ENCODE measurements around the gene DISP2.

The DISP2 gene

GRCh38 chr15:40342416-40343320 lies 15.4 kb upstream of the DISP2 start:
- DNase-seq (ENCODE audit: low read depth in 2 of 2, low spot score in 1 of 2), result no peak

DNA sequence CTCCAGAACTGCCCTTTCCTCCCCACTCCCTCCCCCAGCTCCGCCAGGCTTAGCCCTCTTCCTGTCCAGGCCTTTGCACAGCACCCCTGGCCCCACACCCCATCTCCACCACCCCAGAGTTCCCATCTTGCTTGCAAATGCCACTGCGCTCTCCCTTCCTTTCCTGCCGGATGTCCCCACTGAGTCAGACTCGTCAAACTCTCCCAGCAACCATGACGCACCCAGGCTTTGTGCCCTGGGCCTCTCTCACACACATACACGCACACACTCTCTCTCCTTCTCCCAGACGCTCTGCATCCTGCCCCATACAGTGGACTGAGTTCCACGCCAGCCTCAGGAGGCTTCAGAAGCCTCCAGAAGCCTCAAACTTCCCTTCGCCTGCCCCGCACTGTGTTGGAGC lies 14.5 kb upstream of the DISP2 start:
- no peak for DNase-seq (ENCODE audit: low read depth in 2 of 2, low spot score in 1 of 2)

DNA sequence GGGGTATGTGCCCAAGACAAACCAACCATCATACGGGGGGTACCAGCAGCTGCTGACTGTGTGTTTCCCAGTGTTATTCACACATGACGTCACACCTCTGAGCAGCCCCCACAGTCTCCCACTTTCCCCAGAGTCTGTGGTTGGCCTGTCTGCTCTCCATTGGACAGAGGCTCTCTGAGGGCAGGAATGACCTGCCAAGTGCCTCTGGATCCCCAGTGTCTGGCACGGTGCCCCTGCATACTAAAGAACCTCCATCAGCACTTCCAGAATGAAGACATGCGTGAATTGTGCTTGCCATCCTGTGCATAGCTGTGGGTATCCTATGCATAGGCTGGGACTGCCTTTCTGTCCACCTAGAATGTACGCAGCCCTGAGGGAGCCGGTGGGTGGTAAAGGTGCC lies 13.8 kb upstream of the DISP2 start:
- no peak for DNase-seq (ENCODE audit: low read depth in 2 of 2, low spot score in 1 of 2)

DNA sequence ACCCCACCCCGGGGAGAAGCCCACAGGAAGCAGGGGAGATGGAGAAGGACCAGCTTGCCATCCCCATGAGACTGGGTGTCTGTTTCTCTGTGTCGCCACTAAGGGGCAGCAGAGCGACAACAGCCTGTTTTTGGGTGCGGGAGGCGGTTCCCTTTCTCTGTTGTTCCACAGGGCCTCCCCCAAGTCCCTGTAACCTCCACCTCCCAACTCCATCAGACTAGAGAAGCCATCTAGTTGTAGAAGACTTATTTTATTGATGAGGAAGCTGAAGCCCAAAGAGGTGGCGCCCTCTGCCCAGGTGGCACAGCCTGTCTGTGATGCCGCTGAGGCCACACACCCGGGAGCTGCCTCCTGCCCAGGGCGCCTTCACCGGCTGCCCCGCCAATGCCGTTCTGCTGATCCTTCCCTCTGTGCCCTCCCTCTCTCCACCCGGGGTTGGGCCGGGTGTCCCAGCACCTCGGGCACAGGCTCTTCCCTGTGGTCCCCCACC lies 13.3 kb upstream of the DISP2 start:
- peak; percentile 44 to 48 for DNase-seq (ENCODE audit: low read depth in 2 of 2, low spot score in 1 of 2)

DNA sequence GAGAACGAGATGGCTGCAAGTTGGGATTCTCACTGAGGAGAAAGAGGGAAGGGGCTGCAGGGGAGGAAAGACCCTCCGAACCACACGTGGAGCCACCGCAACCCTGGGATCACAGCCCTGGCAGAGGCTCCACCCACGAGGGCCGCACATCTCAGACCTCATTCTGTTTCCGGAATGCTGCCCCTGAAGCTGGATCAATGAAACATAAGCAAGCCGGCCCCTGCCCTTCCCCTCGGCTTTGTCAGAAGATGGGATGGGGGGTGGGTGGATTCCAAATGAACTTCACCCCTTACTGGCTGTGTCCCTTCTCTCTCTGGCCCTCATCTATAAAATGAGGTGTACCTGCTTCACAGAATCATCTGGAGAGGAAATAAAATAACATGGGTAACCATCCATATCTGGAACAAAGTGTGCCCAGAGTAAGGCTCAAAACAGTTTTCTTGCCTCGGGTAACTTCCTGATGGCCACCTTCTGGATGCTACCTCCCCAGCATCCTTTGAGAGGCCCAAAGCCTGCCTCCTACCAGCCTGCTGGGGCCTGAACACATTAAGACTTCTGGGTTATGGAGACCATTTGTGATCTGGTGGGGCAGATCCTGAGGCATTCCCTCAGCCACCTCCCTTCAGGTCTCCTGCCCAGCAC lies 12.7 kb upstream of the DISP2 start:
- no peak for DNase-seq (ENCODE audit: low read depth in 2 of 2, low spot score in 1 of 2)

- DNase-seq (ENCODE audit: low read depth in 2 of 2, low spot score in 1 of 2), result no peak
Measured at GRCh38 chr15:40345867-40346578, 12.0 kb upstream of the DISP2 start.

GRCh38 chr15:40346579-40347558 lies 11.2 kb upstream of the DISP2 start:
- DNase-seq (ENCODE audit: low read depth in 2 of 2, low spot score in 1 of 2), result no peak

DNA sequence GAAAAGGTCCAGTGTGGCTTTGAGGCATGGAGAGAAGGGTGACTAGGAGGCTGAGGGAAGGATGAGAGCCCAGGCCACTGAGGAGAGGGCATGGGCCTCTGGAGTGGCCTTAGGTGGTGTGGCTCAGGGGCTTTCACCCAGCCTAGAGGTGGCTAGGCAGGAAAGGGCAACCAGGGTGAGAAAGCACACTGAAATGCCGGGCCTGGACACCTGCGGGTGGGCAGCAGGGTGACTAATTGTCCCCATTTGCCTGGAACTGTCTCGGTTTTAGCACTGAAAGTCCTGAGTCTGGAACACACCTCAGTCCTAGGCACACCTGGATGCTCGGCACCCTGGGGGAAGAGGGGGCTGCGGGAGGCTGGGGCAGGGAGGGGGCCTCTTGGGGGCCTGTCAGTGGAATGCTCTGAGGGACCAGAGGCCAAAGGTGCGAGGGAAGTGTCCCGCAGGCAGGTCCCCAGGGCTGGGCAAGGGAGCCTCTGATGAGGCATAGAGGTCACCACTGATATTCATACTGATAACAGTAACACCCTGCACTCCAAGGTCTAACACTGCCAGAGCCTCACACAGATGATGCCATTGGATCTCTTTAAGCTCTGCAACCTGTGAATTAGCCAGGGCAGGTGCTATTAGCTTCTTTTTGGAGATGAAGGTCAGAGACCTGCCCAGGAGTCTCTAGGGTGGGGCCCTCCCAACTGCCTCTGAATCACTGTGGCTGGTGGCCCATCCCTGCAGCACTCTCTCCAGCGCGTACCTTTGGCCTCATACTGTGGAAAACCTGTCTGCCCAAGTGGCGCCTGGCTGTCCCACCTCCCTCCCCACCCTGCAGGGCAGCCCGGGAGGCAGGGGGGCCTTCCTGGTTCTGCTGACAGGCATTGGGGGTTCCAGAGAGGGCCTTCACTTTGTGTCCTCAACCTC lies 10.2 kb upstream of the DISP2 start:
- no peak for DNase-seq (ENCODE audit: low read depth in 2 of 2, low spot score in 1 of 2)

DNA sequence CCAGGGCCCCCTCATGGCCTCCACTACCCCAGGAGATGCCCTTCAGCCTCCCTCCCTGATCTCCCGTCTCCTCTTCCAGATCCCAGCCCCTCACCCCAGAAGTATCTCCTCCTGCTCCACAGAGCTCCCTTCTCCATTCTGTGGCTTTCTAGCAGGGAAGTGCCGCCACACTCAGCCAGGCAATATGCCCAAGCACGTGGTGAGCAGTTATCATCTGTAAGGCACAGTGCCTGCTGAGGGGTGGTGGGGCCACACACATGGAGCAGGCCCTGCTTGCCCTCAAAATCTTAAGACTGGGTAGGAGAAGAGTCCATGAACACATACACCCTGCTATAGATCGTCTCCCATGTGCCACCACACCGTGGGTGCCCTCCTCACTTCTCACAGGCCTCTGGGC lies 9.5 kb upstream of the DISP2 start:
- DNase-seq (ENCODE audit: low read depth in 2 of 2, low spot score in 1 of 2), result no peak

- DNase-seq (ENCODE audit: low read depth in 2 of 2, low spot score in 1 of 2), result no peak
Measured at GRCh38 chr15:40349163-40349562, 8.9 kb upstream of the DISP2 start.

- DNase-seq (ENCODE audit: low read depth in 2 of 2, low spot score in 1 of 2), result no peak
Measured at GRCh38 chr15:40352281-40352901, 5.6 kb upstream of the DISP2 start.

DNA sequence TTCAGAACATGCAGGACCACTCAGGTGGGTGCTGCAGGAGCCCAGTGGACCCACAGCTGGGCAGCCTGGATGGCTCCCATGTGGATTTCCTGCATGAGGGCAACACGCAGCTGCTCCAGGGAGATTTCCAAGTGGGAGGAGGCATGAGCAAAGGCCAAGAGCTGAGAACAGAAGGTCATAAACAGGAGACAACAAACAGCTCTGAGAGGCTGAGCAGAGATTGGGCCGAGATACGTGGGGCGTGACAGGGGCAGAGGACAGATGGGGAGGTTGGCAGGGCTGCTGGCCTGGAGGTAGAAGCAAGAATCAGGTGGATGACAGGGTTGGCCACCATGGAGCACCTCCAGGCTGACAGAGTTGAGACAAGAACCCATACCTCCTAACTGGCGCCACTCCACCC lies 4.3 kb upstream of the DISP2 start:
- no peak for DNase-seq (ENCODE audit: low read depth in 2 of 2, low spot score in 1 of 2)

- no peak for DNase-seq (ENCODE audit: low read depth in 2 of 2, low spot score in 1 of 2)
Measured at GRCh38 chr15:40354408-40355171, 3.4 kb upstream of the DISP2 start.

DNA sequence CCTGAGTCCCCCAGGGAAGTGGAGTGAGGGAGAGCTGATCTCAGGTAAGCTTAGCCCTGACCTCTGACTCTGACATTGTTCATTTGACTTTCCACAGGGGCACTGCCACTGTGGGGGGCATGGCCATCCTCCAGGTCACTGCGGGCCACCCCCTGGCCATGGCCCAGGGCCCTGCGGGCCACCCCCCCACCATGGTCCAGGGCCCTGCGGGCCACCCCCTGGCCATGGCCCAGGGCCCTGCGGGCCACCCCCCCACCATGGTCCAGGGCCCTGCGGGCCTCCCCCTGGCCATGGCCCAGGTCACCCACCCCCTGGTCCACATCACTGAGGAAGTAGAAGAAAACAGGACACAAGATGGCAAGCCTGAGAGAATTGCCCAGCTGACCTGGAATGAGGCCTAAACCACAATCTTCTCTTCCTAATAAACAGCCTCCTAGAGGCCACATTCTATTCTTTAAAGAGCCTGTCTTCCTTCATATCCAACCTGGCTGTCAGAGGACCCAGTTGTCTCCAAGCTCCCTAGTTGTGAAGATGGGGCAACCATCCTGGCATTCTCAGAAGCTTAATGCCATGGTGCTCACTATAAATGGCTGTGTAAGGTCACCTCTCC lies 1.9 kb upstream of the DISP2 start:
- no peak for DNase-seq (ENCODE audit: low read depth in 2 of 2, low spot score in 1 of 2)

DNA sequence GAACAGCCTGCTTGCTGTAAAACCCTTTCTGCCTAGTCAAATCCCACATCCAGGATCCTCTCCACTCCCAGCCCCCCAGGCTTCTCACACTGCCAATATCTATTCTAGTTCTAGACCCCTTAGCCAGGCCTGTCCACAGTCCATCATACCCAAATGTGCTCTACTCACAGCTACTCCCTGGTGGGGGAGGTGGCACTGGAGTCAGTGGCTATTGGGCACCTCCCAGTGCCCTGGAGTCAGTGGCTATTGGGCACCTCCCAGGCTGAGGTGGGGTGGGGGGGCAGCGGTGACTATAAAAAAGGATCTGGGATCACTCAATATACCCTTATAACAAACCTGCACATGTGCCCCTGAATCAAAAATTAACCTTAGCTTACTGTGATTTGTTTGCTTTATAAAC lies 773 bp upstream of the DISP2 start:
- no peak for DNase-seq (ENCODE audit: low read depth in 2 of 2, low spot score in 1 of 2)

DNA sequence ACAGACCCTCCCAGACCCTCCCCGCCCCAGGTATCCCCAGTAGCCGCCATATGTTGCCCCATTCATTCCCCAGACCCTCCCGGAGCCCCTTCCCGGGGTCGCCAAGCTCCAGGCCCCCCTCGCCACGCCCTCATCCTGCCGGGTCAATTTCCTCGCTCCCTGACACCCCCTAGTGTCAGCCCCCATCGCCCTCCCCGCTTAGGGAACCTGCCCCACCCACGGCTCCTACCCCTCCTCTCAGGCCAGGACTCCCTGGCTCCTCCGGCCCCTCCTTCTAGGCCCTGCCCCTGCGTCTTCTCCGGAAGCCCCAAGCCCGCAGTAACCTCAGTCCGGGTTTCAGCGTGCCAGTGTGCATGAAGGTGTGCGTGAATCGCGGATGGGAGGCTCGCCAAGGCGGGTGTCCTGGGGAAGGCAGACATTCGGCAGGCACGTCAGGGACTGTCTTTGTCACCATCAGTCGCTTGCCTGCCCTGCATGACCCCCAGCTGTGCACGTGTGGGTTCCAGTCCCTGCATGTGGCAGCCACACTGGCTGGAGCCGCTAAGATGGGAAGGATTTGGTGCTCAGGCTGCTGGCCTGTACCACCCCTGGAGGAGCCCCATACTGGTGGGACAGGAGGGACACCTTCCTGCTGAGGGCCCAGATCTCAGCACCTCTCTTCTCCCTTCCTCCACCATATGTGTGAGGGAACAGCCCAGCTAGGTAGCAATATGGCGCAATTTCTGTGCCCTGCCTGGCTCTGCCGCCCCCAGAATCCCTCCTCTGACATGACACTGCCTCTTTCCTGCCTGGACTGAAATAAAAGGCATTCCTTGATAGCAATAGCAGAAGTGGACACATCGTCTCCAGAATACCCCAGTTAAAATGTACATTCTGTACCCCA lies 693 bp downstream of the DISP2 start:
- no peak for DNase-seq (ENCODE audit: low read depth in 2 of 2, low spot score in 1 of 2)

DNA sequence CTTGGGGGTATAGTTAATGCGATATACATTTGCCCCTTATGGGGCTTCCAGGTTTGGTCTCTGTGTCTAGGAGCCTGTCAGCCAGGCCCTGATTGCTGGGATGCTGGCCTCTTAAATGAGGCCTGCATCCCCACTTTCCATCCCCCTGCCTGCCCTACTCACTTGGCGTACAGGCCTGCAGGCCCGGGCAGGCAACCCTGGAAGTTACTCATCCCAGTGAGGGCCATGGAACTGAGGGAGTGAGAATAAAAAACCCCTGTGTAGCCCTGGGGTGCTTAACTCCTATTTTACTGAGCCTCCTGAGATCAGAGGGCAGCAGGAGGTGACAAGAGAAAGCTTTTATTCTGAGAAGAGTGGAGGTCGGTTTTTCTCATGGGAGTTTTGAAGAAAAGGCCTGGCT lies 2.0 kb downstream of the DISP2 start:
- no peak for DNase-seq (ENCODE audit: low read depth in 2 of 2, low spot score in 1 of 2)

Data from stimulated activated CD8-positive, alpha-beta memory T cell treated with anti-CD3 and anti-CD28 coated beads, Interleukin-4, amount 100 ng/mL, for 4 hours (primary cell).